Mononuclear cell (primary cell): ENCODE measurements around the gene GNPTG. TPM values are rescaled to one million over a fixed set of nuclear protein-coding genes. Genes with fewer than 3 reads are reported as not detected.

Experiments used
- H3K27me3 ChIP-seq: 2 replicates; pipeline ENCODE4 v1.6.0; 2011; ENCODE audit warnings: low read length, control low read depth; ENCODE audit not compliant: insufficient read depth
- H3K4me1 ChIP-seq: 2 replicates; pipeline ENCODE4 v1.5.1; 2011; ENCODE audit warnings: mild to moderate bottlenecking, low read length, control low read depth; ENCODE audit not compliant: insufficient read depth
- H3K4me3 ChIP-seq: 2 replicates; pipeline ENCODE4 v1.5.1; 2011; ENCODE audit warnings: mild to moderate bottlenecking, low read length, moderate library complexity
- H3K9me3 ChIP-seq: 2 replicates; pipeline ENCODE4 v1.5.1; 2011; ENCODE audit warnings: low read depth, mild to moderate bottlenecking, control low read depth, low read length
- total RNA-seq: library from RNA; depleted of rRNA; stranded (reverse); fragments of >200 nt; gene quantifications from one replicate; pipeline ENCODE4 v1.2.3, GENCODE V29; 2012

Gene GNPTG
- total RNA-seq, 1 donor = 29.8 TPM

GRCh38 chr16:1346422-1347285 lies 5.1 kb upstream of the GNPTG start:
- Histone ChIP-seq H3K4me3 (no peak overlapping the region), H3K27me3 (no peaks in the 10 kb centered on the region), H3K4me1 (peaks cover 32% of the 10 kb centered on the region), H3K9me3 (no peaks in the 10 kb centered on the region)

- H3K9me3 ChIP-seq = no peaks in the 10 kb centered on the region
- no peak overlapping the region for H3K4me3 ChIP-seq
- H3K4me1 ChIP-seq = peaks cover 29% of the 10 kb centered on the region
- H3K27me3 ChIP-seq = no peaks in the 10 kb centered on the region
These were observed 4.4 kb upstream of the GNPTG start for GRCh38 chr16:1347286-1347855.

GRCh38 chr16:1347962-1348361 lies 3.8 kb upstream of the GNPTG start:
- H3K9me3 ChIP-seq = no peaks in the 10 kb centered on the region
- H3K27me3 ChIP-seq = no peaks in the 10 kb centered on the region
- H3K4me3 ChIP-seq = no peak overlapping the region
- H3K4me1 ChIP-seq = peaks cover 30% of the 10 kb centered on the region

GRCh38 chr16:1348441-1348840 lies 3.3 kb upstream of the GNPTG start:
- Histone ChIP-seq H3K27me3 (no peaks in the 10 kb centered on the region), H3K9me3 (no peaks in the 10 kb centered on the region), H3K4me1 (peaks cover 31% of the 10 kb centered on the region), H3K4me3 (no peak overlapping the region)

GRCh38 chr16:1348926-1349325 lies 2.8 kb upstream of the GNPTG start:
- Histone ChIP-seq H3K9me3 (no peaks in the 10 kb centered on the region), H3K27me3 (no peaks in the 10 kb centered on the region), H3K4me1 (peaks cover 31% of the 10 kb centered on the region), H3K4me3 (no peak overlapping the region)

GRCh38 chr16:1349351-1349750 lies 2.4 kb upstream of the GNPTG start:
- H3K4me3 ChIP-seq = no peak overlapping the region
- no peaks in the 10 kb centered on the region for H3K9me3 ChIP-seq
- no peaks in the 10 kb centered on the region for H3K27me3 ChIP-seq

GRCh38 chr16:1349951-1350350 lies 1.8 kb upstream of the GNPTG start:
- Histone ChIP-seq H3K4me1 (peaks cover 31% of the 10 kb centered on the region), H3K27me3 (no peaks in the 10 kb centered on the region), H3K9me3 (no peaks in the 10 kb centered on the region), H3K4me3 (no peak overlapping the region)

More at GRCh38 chr16:1349351-1349750, 2.4 kb upstream of the GNPTG start:
- peaks cover 31% of the 10 kb centered on the region for H3K4me1 ChIP-seq

GRCh38 chr16:1350691-1351090 lies 1.0 kb upstream of the GNPTG start:
- Histone ChIP-seq H3K27me3 (no peaks in the 10 kb centered on the region), H3K4me1 (peaks cover 31% of the 10 kb centered on the region), H3K9me3 (no peaks in the 10 kb centered on the region), H3K4me3 (peak overlapping the region; percentile 63)

GRCh38 chr16:1351215-1351581 lies 533 bp upstream of the GNPTG start:
- Histone ChIP-seq H3K9me3 (no peaks in the 10 kb centered on the region), H3K27me3 (no peaks in the 10 kb centered on the region), H3K4me3 (peak overlapping the region; percentile 63), H3K4me1 (peaks cover 31% of the 10 kb centered on the region)

- Histone ChIP-seq H3K4me3 (no peak overlapping the region), H3K9me3 (no peaks in the 10 kb centered on the region), H3K27me3 (no peaks in the 10 kb centered on the region), H3K4me1 (peaks cover 30% of the 10 kb centered on the region)
These were observed 3.2 kb downstream of the GNPTG start for GRCh38 chr16:1354815-1355540.

- Histone ChIP-seq H3K9me3 (no peaks in the 10 kb centered on the region), H3K4me3 (no peak overlapping the region), H3K4me1 (peaks cover 24% of the 10 kb centered on the region), H3K27me3 (no peaks in the 10 kb centered on the region)
These were observed 3.9 kb downstream of the GNPTG start for GRCh38 chr16:1355591-1355990.

GRCh38 chr16:1356061-1356900 lies 4.5 kb downstream of the GNPTG start:
- no peak overlapping the region for H3K4me3 ChIP-seq
- H3K9me3 ChIP-seq = no peaks in the 10 kb centered on the region
- no peaks in the 10 kb centered on the region for H3K27me3 ChIP-seq
- peaks cover 17% of the 10 kb centered on the region for H3K4me1 ChIP-seq

- Histone ChIP-seq H3K4me3 (no peak overlapping the region), H3K27me3 (no peaks in the 10 kb centered on the region), H3K4me1 (peaks cover 6% of the 10 kb centered on the region), H3K9me3 (no peaks in the 10 kb centered on the region)
These were observed 6.3 kb downstream of the GNPTG start for GRCh38 chr16:1357906-1358566.

- Histone ChIP-seq H3K4me1 (no peaks in the 10 kb centered on the region), H3K27me3 (no peaks in the 10 kb centered on the region), H3K4me3 (no peak overlapping the region), H3K9me3 (no peaks in the 10 kb centered on the region)
These were observed 10.1 kb downstream of the GNPTG start for GRCh38 chr16:1361685-1362360.
